NCI-H748 (cell line): ENCODE data around the gene ARVCF.
A peak's percentile ranks its signal among the peaks of the same experiment; 100 is the strongest.

Source experiments
- DNase-seq: peaks from one replicate; lab custom pipeline; 2025; ENCODE audit not compliant: unreplicated experiment; lab: John Stamatoyannopoulos, UW

The ARVCF gene

DNA sequence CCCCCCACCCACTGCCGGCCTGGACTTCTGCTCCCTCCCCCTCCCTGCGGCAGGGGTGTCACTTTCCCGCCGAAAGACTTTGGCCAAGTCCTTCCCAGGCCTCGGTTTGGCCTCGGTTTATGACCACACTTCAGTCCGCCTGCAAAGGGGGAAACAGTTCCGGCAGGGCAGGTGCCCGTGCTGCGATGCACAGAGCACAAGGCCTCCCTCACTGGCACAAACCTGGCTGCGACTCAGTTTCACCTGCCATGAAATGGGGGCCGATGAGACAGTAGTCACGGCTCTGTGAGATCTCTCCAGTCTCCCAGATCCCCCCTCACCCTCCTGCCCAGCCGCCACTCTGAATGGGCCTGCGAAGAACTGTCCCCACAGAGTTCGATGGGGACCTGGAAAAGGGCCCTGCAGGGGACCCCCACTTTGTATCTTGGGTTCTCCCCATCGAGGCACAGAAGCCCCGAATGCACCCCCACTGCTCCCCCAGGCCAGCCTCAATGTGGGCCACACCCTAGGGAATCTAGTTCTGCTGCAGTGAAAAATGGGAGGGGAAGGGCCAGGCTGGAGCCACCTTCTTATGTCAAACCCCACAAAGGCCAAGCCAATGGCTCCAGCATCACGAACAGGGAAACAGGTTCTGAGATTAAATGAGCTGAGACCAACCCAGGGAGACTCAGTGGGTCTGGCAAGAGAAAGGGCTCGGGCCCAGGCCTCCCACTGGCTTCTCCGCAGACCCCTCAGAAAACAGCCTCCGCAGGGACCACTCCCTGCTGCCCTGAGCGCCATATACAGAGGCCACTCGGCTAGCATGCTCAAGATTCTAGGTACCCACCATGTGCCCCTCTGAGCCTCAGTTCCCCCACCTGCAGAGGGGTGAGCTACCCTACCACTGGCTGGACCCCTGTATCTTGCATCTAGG lies 29.0 kb downstream of the ARVCF start:
- DNase-seq, result peak; percentile 25

GRCh38 chr22:19986410-19987341 lies 29.9 kb downstream of the ARVCF start:
- peak; percentile 71 for DNase-seq

DNA sequence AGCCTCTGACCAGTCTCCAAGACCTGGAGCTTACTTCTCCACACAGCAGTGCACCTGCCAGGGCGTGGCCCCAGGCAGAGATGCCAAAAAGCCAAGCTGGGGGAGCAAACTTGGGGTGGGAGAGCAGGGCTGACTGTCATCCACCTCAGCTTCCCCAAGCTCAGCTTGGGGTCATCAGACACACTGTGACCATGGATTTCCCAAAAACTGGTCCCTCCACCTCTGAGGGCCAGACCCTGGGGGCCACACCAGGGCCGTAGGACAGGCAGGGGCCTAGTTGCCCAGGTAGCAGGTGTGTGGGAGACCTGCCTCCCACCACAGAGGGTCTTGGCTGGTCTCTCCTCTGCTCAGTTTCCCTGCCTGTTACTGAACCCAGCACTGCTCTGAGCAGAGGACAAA lies 30.6 kb downstream of the ARVCF start:
- peak; percentile 6 for DNase-seq

DNA sequence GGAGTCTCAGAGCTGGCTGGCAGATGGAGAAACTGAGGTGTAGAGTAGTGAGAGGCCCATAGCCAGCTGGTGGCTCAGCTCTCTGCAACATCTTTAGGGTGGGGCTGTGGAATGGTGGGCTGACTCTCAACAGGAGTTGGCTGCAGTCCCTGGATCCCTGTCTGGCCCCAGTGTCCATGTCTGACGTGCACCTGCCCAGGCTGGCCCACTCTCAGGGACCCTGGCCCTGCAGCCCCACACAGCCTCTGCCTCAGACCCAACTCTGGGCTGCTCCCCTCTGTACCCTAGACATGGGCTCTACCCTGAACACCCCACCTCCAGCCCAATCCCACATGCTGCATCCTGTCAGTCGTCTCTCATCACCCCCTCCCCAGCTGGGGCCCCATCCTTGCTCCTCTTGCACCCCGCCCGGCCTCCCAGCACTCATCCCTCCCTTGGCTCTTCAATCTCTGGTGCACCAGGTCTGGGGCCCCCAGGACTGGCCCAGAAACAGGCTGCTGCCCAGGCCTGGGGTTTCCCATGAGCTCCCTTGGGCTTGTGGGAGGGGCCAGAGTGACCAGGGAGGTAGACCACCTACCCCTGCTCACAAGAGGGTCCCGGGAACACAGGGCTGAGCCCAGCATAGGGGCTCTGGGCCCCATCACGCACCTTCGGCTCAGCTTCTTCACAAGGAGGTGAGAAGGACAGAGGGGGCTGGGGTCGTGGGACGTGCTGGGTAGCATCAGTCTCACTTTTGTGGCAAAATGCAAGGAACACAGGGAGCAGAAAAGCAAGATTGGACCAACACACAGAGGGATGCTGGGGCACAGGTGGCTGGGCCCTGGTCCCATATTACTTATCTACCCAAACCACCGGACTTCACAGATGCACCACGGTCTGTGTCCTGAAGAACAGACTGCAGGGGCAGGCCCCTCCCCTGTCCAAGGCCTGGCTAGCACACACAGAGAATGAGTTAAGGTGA lies 31.5 kb downstream of the ARVCF start:
- DNase-seq, result no peak

- no peak for DNase-seq
Measured at GRCh38 chr22:19984201-19984753, 32.3 kb downstream of the ARVCF start.

GRCh38 chr22:19983741-19984140 lies 32.9 kb downstream of the ARVCF start:
- DNase-seq, result no peak

GRCh38 chr22:19982991-19983578 lies 33.5 kb downstream of the ARVCF start:
- no peak for DNase-seq

DNA sequence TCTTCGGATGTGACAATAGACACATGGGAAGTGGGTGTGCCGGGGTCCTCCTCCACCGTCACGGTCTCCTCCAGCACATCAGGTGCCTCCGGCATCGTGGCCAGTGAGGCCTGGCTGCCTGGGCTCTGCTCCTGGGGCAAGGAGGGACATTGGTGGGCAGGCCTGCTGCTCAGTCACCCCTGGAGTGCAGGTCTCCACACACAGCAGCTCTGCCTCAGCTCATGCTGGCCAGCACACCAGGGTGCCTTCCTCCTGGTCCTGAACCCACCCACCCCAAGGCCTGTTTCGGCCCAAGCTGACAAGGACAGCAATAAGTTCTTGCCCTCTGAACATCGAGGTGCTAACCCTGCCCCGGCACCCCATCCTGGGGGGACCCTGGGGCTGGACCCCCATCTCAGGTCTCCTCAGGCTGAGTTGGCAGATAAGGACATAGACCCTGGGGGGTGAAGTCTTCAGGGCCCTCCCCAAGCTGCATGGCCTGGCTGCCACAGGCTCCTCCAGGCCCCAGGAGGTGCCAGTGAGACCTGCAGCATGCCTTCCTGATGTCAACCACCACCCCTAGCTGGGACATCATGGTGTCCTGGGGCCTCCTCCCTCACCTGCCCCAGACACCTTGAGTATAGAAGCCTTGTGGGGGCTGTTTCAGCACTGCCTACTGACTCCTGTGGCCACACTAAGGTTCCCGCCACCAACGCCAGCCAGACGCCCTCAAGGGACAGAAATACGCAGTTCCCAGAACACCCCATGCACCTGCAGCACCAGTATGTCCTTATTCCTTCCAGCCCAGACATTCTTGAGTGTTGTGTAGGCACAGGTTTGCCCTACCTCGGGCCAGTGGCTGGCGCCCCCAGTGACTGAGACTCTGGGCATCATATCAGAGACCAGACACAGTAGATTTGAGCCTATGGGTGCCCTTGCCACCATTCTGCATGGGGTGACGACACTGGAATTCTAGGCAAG lies 34.4 kb downstream of the ARVCF start:
- no peak for DNase-seq

DNA sequence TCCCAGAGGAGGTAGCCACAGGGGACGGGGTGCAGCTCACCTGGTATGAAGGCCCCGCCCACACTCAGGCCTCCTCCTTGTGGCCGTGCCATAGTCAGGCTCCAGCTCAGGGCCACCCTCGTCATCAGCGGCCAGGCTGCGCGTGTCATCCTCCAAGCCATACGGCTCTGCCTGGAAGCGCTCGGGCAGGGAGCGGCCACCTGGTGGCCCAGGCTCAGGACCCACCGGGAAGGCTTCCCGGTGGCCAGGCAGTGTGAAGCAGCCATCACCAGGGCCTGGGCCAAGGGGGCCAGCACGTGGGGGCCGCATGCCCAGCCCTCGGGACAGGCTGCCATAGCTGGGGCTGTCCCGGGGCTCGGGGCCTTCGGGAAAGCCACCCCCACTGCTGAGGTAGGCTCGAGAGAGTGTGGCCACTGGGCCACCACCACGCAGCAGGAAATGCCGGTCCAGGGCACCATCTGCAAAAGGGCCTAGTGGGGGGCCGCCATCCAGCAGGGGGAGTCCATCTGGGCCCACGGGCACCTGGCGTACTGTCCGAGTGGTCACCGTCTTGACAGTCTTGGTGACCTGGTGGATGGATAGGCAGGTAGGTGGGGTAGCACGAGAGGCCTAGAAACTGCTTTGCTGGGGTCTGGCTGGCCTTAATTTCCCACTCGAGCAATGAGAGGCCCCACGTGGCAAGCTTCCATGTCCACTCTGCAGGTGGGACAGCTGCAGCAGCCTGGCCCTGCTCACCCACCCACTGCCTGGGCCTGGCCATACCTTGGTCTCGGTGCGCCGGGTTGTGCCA lies 35.3 kb downstream of the ARVCF start:
- DNase-seq, result no peak

- DNase-seq, result no peak
Measured at GRCh38 chr22:19980766-19981165, 35.9 kb downstream of the ARVCF start.

- DNase-seq, result no peak
Measured at GRCh38 chr22:19979712-19980493, 36.7 kb downstream of the ARVCF start.

DNA sequence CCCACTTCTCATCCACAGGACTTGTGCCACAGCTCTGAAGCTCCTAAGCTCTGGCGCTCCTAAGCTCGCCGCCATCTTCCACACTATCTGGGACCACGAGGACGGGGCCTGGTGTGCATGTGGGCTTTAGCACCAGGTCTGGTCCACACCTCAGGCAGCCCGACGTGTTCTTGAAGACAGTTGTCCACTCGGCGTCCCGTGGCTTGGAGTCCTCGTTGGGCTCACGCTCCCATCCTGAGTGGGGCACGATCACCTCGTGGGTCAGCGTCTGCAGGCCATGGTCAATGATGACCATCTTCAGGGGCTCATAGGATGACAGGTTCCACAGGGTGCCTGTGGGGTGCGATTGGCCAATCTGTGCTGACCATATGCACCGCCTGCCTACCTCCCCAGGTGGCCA lies 37.9 kb downstream of the ARVCF start:
- no peak for DNase-seq

GRCh38 chr22:19977296-19978243 lies 39.1 kb downstream of the ARVCF start:
- DNase-seq, result no peak

- DNase-seq, result no peak
Measured at GRCh38 chr22:19976671-19977070, 40.0 kb downstream of the ARVCF start.

- DNase-seq, result no peak
Measured at GRCh38 chr22:19975707-19976035, 41.0 kb downstream of the ARVCF start.

- DNase-seq, result peak; percentile 73
Measured at GRCh38 chr22:19974935-19975706, 41.5 kb downstream of the ARVCF start.
